Liver (tissue), 9 donors: ENCODE measurements around the gene PFAS. TPM values are rescaled to one million over a fixed set of nuclear protein-coding genes. Genes with fewer than 3 reads are reported as not detected.

Source experiments
- DNase-seq: peaks from one replicate; pipeline ENCODE4 v3.0.0-alpha.2; 2017; ENCODE audit warnings: low spot score
- H3K27ac ChIP-seq, 2 donors: one replicate each; pipeline ENCODE4 v1.7.0; 2013; ENCODE audit warnings: inconsistent platforms in 2 of 2, low read length in 2 of 2, control low read depth in 1 of 2, low read depth in 1 of 2, mild to moderate bottlenecking in 1 of 2
- H3K27me3 ChIP-seq, 4 donors: one replicate each; pipeline versions ENCODE4 v1.6.1 to v1.7.0; 2013; ENCODE audit warnings: low read length in 3 of 4, inconsistent platforms in 1 of 4, mild to moderate bottlenecking in 1 of 4, moderate library complexity in 1 of 4; ENCODE audit not compliant: control insufficient read depth in 4 of 4, insufficient read depth in 4 of 4
- H3K36me3 ChIP-seq, 4 donors: one replicate each; pipeline versions ENCODE4 v1.6.1 to v1.7.0; 2013; ENCODE audit warnings: low read length in 3 of 4, mild to moderate bottlenecking in 3 of 4, low read depth in 1 of 4, moderate library complexity in 1 of 4; ENCODE audit not compliant: control insufficient read depth in 4 of 4, insufficient read depth in 3 of 4
- H3K4me1 ChIP-seq, 4 donors: one replicate each; pipeline versions ENCODE4 v1.6.1 to v1.7.0; 2013; ENCODE audit warnings: low read length in 3 of 4, mild to moderate bottlenecking in 3 of 4, moderate library complexity in 1 of 4; ENCODE audit not compliant: control insufficient read depth in 4 of 4, insufficient read depth in 4 of 4
- H3K4me3 ChIP-seq, 3 donors: one replicate each; pipeline versions ENCODE4 v1.6.1 to v1.7.0; 2013; ENCODE audit warnings: low read length in 3 of 3, control low read depth in 1 of 3, low read depth in 1 of 3, mild to moderate bottlenecking in 1 of 3
- H3K9ac ChIP-seq, 2 donors: one replicate each; pipeline ENCODE4 v1.7.0; 2013; ENCODE audit warnings: low read length in 2 of 2, mild to moderate bottlenecking in 2 of 2, moderate library complexity in 2 of 2, control low read depth in 1 of 2, low read depth in 1 of 2
- H3K9me3 ChIP-seq, 4 donors: one replicate each; pipeline versions ENCODE4 v1.6.1 to v1.7.0; 2013; ENCODE audit warnings: low read length in 3 of 4; ENCODE audit not compliant: control insufficient read depth in 4 of 4
- EGR1 ChIP-seq, 2 donors: IDR thresholded peaks; 2 replicates each; pipeline ENCODE4 v1.6.1; 2016 to 2018; ENCODE audit warnings: antibody characterized with exemption in 2 of 2, low read depth in 2 of 2
- FOXA1 ChIP-seq: IDR thresholded peaks from 2 replicates; pipeline ENCODE4 v1.6.1; 2016; ENCODE audit warnings: antibody characterized with exemption
- FOXA2 ChIP-seq: IDR thresholded peaks from 2 replicates; pipeline ENCODE4 v1.6.1; 2016; ENCODE audit warnings: antibody characterized with exemption
- HNF4A ChIP-seq, 2 donors: conservative IDR thresholded peaks; 2 replicates each; pipeline ENCODE4 v1.6.1; 2016; ENCODE audit warnings: antibody characterized with exemption in 2 of 2, mild to moderate bottlenecking in 2 of 2
- HNF4G ChIP-seq: IDR thresholded peaks from 2 replicates; pipeline ENCODE4 v1.6.1; 2016; ENCODE audit warnings: antibody characterized with exemption
- JUND ChIP-seq, 2 donors: IDR thresholded peaks; 2 replicates each; pipeline ENCODE4 v1.6.1; 2016; ENCODE audit warnings: antibody characterized with exemption in 2 of 2
- NR2F2 ChIP-seq: IDR thresholded peaks from 2 replicates; pipeline ENCODE4 v1.6.1; 2016; ENCODE audit warnings: antibody characterized with exemption
- RAD21 ChIP-seq, 2 donors: IDR thresholded peaks; 2 replicates each; pipeline ENCODE4 v1.6.1; 2016; ENCODE audit warnings: antibody characterized with exemption in 2 of 2, mild to moderate bottlenecking in 2 of 2
- RXRA ChIP-seq, 2 donors: IDR thresholded peaks; 2 replicates each; pipeline ENCODE4 v1.6.1; 2017 to 2018; ENCODE audit warnings: antibody characterized with exemption in 2 of 2, mild to moderate bottlenecking in 1 of 2
- SP1 ChIP-seq: IDR thresholded peaks from 2 replicates; pipeline ENCODE4 v1.6.1; 2018; ENCODE audit warnings: antibody characterized with exemption, mild to moderate bottlenecking
- TAF1 ChIP-seq: conservative IDR thresholded peaks from 2 replicates; pipeline ENCODE4 v1.6.1; 2016; ENCODE audit warnings: antibody characterized with exemption, mild to moderate bottlenecking
- YY1 ChIP-seq: IDR thresholded peaks from 2 replicates; pipeline ENCODE4 v1.6.1; 2016; ENCODE audit warnings: antibody characterized with exemption, mild to moderate bottlenecking
- WGBS: extraction: QIAGEN DNeasy Blood & Tissue Kit; methylation state at CpG from one replicate; pipeline ENCODE4 v1.1.7; 2013; 5-methylcytosine and 5-hydroxymethylcytosine counted together
- polyA plus RNA-seq, 2 donors: library from polyadenylated mRNA; stranded (reverse) in 1 of 2; unstranded in 1 of 2; fragments of 200-250 nt in 1 of 2; fragments of >200 nt in 1 of 2; fragmentation: Nextera tagmentation in 1 of 2; extraction: Ambion mirVana in 1 of 2; gene quantifications; one replicate each; pipeline versions ENCODE4 v1.2.1 to v1.2.3, GENCODE V29; 2013 to 2015
- total RNA-seq, 2 donors: library from RNA; depleted of rRNA; stranded (reverse); fragments of >200 nt; gene quantifications; one replicate each; pipeline ENCODE4 v1.2.3, GENCODE V29; 2014
- TF ChIP-seq, protein P1 (sequence below): fragments of 150-350 bp; IDR thresholded peaks from 2 replicates; pipeline ENCODE4 v1.5.1; 2017; ENCODE audit warnings: improper control_type of control experiment, low read depth, low read length; ENCODE audit not compliant: missing input control
- TF ChIP-seq, protein P2 (sequence below): IDR thresholded peaks from 2 replicates; pipeline ENCODE4 v1.6.1; 2016; ENCODE audit warnings: antibody characterized with exemption
- TF ChIP-seq, protein P3 (sequence below): IDR thresholded peaks from 2 replicates; pipeline ENCODE4 v1.6.1; 2016; ENCODE audit warnings: antibody characterized with exemption
- TF ChIP-seq, protein P4 (sequence below): IDR thresholded peaks from 2 replicates; pipeline ENCODE4 v1.6.1; 2016; ENCODE audit warnings: antibody characterized with exemption
- TF ChIP-seq, protein P5 (sequence below): IDR thresholded peaks from 2 replicates; pipeline ENCODE4 v1.6.1; 2016; ENCODE audit warnings: antibody characterized with exemption, mild to moderate bottlenecking
- donor health status: healthy.
- donor health status: healthy.
- donor health status: healthy.
- donor health status: healthy.
- donor health status: healthy.

The PFAS gene
- total and polyA plus RNA-seq, 4 donors = 6.0 to 18.5 (median 10.8) TPM

DNA sequence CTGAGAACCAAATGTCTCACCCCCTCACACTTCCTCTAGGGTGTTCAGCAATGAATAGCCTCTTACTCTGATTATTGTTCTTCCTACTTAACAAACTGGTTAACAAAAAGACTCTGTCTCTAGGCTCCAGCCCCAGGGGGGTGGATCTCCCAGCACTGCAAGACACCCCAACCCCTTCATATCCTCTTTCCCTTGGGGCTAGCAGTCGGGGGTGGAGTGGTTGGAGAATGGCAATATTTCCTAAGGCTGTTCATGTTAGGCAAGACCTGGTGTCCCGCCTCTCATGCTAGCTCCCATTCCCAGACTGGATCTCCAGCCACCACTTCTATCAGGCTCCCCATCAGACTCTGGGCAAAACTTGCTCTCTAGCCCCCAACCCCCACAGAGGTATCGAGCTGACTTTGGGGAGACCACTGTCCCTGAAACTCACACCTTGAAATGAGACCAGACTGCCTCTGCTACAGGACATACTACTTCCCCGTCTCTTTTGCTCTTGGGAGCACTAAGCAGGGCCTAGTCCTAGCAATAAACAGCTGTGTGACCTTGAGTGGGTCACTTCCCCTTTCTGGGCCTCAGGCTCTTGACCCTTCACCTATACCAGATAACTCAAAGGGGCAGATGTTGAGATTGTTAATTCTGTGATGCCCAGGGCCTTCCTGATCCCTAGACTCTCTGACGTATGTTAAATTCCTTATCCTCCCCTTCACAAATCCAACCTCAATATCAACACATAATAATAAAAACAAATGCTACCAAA is 43.7 kb downstream of the PFAS start (continued):
- TF ChIP-seq, protein P1, sequence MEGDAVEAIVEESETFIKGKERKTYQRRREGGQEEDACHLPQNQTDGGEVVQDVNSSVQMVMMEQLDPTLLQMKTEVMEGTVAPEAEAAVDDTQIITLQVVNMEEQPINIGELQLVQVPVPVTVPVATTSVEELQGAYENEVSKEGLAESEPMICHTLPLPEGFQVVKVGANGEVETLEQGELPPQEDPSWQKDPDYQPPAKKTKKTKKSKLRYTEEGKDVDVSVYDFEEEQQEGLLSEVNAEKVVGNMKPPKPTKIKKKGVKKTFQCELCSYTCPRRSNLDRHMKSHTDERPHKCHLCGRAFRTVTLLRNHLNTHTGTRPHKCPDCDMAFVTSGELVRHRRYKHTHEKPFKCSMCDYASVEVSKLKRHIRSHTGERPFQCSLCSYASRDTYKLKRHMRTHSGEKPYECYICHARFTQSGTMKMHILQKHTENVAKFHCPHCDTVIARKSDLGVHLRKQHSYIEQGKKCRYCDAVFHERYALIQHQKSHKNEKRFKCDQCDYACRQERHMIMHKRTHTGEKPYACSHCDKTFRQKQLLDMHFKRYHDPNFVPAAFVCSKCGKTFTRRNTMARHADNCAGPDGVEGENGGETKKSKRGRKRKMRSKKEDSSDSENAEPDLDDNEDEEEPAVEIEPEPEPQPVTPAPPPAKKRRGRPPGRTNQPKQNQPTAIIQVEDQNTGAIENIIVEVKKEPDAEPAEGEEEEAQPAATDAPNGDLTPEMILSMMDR = no peak
- TF ChIP-seq SP1 = no peak
- no peak for TF ChIP-seq RAD21 (IDR thresholded peaks at IDR 0.05)
- TF ChIP-seq FOXA1 = no peak
- TF ChIP-seq, protein P2, sequence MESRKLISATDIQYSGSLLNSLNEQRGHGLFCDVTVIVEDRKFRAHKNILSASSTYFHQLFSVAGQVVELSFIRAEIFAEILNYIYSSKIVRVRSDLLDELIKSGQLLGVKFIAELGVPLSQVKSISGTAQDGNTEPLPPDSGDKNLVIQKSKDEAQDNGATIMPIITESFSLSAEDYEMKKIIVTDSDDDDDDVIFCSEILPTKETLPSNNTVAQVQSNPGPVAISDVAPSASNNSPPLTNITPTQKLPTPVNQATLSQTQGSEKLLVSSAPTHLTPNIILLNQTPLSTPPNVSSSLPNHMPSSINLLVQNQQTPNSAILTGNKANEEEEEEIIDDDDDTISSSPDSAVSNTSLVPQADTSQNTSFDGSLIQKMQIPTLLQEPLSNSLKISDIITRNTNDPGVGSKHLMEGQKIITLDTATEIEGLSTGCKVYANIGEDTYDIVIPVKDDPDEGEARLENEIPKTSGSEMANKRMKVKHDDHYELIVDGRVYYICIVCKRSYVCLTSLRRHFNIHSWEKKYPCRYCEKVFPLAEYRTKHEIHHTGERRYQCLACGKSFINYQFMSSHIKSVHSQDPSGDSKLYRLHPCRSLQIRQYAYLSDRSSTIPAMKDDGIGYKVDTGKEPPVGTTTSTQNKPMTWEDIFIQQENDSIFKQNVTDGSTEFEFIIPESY = no peak
- TF ChIP-seq, protein P3, sequence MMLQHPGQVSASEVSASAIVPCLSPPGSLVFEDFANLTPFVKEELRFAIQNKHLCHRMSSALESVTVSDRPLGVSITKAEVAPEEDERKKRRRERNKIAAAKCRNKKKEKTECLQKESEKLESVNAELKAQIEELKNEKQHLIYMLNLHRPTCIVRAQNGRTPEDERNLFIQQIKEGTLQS = no peak
- TF ChIP-seq YY1 = no peak
- no peak for TF ChIP-seq FOXA2

DNA sequence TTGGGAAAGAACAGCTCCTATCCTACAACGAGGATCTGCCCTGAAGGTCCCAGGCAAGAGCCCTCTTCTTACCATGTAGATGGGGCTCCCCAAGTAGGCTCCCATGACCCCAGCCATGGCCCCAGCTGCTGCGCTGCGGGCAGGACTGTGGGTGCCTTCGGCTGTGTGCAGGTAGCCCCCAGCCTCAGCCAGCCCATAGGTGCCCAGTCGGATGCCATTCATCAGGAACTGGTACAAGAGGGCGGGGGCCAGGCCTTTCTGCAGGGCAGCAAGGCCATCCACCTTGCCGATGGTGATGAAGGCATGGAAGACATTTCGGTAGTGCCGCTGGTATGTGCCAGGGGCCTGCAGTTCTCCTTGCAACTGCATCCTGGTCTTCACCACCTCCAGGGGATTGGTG is 45.3 kb downstream of the PFAS start:
- H3K4me3 ChIP-seq = no peak overlapping the region
- no peaks in the 10 kb centered on the region for H3K9me3 ChIP-seq
- DNase-seq = no peak
- H3K27ac ChIP-seq = no peak overlapping the region
- TF ChIP-seq, protein P3 = no peak
- TF ChIP-seq, protein P4, sequence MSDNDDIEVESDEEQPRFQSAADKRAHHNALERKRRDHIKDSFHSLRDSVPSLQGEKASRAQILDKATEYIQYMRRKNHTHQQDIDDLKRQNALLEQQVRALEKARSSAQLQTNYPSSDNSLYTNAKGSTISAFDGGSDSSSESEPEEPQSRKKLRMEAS = no peak
- no peak for TF ChIP-seq RXRA (IDR thresholded peaks at IDR 0.05)
- no peak for TF ChIP-seq JUND (IDR thresholded peaks at IDR 0.05)
- no peak for TF ChIP-seq RAD21 (IDR thresholded peaks at IDR 0.05)
- TF ChIP-seq HNF4G = no peak
- no peak for TF ChIP-seq YY1
- no peak for TF ChIP-seq NR2F2
- no peak for TF ChIP-seq HNF4A (conservative IDR thresholded peaks at IDR 0.05)
- no peak for TF ChIP-seq TAF1
- no peak for TF ChIP-seq EGR1 (IDR thresholded peaks at IDR 0.05; ENCODE audit: low read depth in 2 of 2)
- no peak for TF ChIP-seq FOXA1
- TF ChIP-seq FOXA2 = no peak
- TF ChIP-seq, protein P2 = no peak
- TF ChIP-seq, protein P1 = no peak
- TF ChIP-seq SP1 = no peak
- TF ChIP-seq, protein P5, sequence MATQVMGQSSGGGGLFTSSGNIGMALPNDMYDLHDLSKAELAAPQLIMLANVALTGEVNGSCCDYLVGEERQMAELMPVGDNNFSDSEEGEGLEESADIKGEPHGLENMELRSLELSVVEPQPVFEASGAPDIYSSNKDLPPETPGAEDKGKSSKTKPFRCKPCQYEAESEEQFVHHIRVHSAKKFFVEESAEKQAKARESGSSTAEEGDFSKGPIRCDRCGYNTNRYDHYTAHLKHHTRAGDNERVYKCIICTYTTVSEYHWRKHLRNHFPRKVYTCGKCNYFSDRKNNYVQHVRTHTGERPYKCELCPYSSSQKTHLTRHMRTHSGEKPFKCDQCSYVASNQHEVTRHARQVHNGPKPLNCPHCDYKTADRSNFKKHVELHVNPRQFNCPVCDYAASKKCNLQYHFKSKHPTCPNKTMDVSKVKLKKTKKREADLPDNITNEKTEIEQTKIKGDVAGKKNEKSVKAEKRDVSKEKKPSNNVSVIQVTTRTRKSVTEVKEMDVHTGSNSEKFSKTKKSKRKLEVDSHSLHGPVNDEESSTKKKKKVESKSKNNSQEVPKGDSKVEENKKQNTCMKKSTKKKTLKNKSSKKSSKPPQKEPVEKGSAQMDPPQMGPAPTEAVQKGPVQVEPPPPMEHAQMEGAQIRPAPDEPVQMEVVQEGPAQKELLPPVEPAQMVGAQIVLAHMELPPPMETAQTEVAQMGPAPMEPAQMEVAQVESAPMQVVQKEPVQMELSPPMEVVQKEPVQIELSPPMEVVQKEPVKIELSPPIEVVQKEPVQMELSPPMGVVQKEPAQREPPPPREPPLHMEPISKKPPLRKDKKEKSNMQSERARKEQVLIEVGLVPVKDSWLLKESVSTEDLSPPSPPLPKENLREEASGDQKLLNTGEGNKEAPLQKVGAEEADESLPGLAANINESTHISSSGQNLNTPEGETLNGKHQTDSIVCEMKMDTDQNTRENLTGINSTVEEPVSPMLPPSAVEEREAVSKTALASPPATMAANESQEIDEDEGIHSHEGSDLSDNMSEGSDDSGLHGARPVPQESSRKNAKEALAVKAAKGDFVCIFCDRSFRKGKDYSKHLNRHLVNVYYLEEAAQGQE = no peak
- H3K27me3 ChIP-seq = no peaks in the 10 kb centered on the region
- no peaks in the 10 kb centered on the region for H3K36me3 ChIP-seq
- no peak overlapping the region for H3K9ac ChIP-seq
- H3K4me1 ChIP-seq = peaks cover 5 to 14% (median 7%) of the 10 kb centered on the region in 4 donors
- 95% methylated on average over 9 of the region's 9 CpGs for WGBS
